Measurements from ENCODE around the gene SFMBT2.
"Not testable (repeated sequence)": the region's sequence is repeated elsewhere in the genome, so short reads cannot be mapped to it uniquely, and the experiment has no call there.

GRCh38 chr10:7390689-7391110 lies 20.1 kb downstream of the SFMBT2 start:
- not testable (repeated sequence) for TF ChIP-seq CTCF (IDR thresholded peaks at IDR 0.05); ZFX (IDR thresholded peaks at IDR 0.05; ENCODE audit: borderline replicate concordance)
